Kasumi-1 (cell line): ENCODE results near the gene ACOT2.
"Not testable (repeated sequence)": the region's sequence is repeated elsewhere in the genome, so short reads cannot be mapped to it uniquely, and the experiment has no call there.

Source experiments
- DNase-seq, 2 experiments: peaks; one replicate each; lab custom pipeline; 2025; lab: John Stamatoyannopoulos, UW

ACOT2 gene

DNA sequence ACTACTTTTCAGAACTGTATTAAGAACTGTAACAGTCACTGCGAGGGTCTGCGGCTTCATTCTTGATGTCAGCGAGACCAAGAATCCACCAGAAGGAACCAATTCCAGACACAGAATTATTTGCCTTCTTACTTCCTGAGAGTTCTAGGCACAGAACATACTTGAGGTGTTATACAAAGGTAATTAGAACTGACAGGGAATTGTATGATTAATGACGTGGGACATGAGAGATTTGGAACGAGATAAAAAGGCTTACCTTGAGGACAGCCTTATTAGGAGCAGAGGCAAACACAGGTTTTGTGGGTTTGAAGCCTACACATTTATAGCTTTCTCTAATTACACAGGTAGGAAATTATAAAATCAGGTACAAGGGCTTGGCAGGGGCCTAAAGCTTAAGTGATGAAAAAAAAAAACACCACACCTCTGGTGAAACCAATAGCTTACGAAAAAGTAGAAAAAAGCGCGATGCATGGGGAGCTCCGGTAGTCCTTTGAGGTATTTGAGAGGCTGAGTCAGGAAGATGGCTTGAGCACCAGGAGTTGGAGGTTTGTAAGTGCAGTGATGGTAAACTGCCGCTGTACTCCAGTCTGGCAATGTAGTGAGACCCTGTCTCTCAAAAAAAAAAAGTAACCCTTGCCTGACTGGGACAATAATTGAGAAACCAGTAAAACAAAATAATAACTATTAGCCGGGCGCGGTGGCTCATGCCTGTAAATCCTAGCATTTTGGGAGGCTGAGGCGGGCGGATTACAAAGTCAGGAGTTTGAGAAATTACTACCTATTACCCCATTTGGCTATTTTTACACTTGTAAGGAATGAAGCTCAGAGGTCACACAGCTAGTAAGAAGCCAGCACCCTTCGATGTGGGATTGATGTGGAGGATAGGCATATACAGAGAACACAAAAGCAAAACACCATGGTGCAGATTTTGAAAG, 795 bp upstream of the ACOT2 start:
- DNase-seq: peak in 1 of 2 experiments; percentile 4

DNA sequence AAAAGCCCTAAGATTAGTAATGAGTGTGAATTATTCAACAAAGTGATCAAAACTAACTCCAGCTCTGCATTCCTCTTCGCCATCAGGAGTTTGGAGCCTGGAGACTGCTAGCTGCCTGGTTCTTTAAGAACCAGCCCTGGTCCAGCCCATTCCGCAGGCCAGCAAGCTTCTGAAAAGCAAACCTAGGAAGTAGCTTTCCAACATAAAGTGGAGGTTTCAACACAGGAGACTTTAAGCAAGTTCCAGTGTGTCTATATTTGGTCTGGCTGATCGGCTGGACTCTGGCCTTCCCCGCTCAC, 178 bp upstream of the ACOT2 start:
- peak in 1 of 2 experiments; percentile 30 for DNase-seq

DNA sequence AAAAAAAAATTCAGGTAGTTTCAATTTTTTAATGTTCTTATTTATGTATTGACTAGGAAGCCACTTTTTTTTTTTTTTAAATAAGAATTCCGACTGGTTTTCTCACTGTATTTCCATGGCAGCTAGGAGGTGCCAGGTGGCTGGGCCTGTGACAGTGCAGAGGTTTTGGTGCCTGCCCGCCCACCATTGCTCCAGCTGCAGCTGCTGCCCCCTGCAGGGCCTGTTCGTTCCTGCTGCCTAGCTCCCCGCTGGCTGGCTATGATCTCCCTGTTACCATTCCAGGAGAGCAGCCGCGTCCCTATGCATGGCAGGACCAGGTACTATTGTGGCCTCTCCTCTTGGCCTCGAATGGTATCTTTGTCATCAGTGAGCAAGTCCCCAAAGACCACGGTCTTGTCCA, 1.9 kb downstream of the ACOT2 start:
- peak; percentile 23 to 30 for DNase-seq

DNA sequence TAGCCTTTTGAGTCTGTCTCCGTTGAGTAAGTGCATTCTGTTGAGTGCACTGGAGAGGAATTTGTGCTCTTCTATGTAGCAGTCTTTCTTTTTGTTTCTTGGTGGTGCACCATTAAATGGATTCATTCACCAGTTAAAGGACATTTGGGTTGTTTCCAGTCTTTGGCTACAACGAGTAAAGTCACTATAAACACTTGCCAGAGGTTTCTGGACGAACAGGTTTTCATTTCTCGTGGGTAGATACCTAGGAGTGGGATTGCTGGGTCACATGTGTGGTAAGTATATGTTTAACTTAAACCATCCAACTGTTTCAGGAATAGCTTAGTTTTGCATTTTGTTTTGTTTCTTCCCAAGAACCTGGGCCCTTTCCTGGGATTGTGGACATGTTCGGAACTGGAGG, 4.0 kb downstream of the ACOT2 start:
- DNase-seq: not testable (repeated sequence)

DNA sequence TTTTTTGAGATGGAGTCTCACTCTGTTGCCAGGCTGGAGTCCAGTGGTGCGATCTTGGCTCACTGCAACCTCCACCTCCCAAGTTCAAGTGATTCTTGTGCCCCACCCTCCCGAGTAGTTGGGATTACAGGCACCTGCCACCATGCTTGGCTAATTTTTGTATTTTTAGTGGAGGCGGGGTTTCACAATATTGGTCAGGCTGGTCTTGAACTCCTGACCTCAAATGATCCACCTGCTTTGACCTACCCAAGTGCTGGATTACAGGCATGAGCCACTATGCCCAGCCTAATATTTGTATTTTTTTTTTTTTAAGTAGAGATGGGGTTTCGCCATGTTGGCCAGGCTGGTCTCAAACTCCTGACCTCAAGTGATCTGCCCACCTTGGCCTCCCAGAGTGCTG, 4.7 kb downstream of the ACOT2 start:
- not testable (repeated sequence) for DNase-seq

DNA sequence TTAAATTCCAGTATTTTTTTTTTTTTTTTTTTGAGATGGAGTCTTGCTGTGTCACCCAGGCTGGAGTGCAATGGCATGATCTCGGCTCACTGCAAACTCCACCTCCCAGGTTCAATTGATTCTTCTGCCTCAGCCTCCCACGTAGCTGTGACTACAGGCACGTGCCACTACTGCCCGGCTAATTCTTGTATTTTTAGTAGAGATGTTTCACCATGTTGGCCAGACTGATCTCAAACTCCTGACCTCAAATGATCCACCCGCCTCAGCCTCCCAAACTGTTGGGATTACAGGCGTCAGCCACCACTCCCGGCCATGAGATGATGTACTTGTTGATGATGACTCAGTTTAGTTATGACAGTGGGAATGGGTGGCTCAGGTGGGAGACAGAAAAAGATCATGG, 5.2 kb downstream of the ACOT2 start:
- DNase-seq: not testable (repeated sequence)

DNA sequence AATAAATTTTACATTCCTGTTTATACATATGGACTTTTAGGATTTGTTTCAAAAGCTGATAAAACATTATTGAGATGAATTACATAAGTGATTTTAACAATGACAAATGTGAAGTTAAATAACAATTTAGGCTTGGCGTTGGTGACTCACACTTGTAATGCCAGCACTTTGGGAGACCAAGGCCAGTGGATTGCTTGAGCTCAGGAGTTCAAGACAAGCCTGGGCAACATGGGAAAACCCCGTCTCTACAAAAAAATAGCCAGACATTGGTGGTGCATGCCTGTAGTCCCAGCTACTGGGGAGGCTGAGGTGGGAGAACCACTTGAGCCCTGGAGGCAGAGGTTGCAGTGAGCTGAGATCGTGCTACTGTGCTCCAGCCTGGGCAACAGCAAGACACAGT, 7.4 kb downstream of the ACOT2 start:
- DNase-seq: no peak

DNA sequence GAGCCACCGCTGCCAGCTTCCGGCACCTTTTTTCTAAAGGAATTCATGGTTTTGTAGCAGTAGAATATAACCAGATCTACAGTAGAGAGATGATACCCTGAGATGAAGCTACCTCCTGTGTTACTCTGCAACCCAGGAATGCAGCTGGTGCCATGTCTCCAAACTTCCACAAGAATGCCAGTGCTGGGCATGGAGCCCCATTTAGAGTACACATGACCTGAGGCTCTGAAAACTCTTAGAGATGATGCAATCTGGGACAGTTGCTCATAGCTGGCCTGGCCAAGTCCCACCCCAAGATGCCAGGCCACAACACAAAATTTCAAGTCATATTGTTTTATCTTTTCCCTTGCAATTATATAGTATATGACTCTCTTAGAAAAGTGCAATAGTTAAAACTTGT, 8.2 kb downstream of the ACOT2 start:
- not testable (repeated sequence) for DNase-seq

DNA sequence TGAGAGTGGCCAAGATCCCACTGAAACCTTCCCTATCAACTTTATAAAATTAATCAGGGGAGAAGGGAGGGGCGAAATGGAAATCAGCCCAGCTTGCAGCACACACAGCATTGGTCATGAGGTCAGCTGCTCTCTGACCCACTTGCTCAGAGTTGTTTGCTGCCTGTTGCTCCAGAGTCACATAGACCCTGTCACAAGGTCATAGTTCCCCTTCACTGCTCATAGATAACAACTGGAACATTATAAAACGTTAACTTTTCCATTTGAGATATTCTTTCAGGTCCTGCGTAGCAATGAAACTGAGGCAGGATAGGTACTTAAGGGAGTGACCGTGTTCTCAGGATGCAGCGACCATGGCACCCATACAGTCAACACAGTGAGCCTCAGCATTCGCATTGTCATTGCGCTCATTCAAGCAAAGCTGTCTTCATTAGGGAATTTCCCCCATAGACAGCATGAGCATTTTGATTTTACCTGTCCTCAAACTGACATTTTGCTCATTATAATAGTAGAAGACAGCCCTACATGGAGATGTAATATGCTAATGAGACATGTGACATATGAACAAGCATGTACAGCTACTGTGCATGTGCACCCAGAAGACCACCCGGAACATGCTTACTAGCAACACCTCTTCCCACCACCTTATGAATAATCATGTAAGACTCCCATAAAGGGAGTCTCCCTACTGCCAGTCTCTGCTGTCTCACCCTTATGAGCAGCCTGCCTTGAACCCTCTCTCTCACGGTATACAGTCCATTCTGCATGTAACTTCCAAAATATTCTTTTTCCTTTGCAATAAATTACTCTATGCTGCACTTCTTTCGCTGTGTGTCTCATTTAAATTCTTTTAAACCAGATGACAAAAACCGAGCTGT, 13.3 kb downstream of the ACOT2 start:
- DNase-seq: not testable (repeated sequence)

DNA sequence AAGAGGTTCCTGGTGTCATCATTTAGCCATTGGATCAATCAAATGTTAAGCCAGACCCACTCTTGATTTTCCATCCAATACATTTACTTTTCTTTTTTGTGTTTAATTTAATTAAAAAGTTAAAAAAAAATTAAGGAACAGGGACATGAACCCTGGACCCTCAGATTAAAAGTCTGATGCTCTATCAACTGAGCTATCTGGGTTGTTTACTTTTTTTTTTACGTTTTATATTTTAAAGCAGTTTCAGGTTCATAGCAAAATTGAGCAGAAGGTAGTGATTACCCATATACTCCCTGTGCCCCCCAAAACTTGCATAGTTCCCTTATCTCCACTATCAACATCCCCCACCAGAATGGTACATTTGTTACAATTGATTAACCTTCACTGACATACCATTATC, 19.7 kb downstream of the ACOT2 start:
- no peak for DNase-seq

DNA sequence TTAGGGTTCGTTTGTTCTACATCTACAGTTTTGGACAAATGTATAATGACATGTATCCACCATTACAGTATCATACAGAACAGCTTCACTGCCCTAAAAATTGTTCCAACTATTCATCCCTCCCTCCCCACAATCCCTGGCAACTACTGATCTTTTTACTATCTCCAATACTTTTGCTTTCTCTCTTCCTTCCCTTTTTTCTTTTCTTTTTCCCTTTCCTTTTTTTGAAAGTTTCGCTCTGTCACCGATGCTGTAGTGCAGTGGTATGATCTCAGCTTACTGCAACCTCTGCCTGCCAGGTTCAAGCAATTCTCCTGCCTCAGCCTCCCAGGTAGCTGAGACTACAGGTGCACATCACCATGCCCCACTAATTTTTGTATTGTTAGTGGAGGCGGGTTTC, 20.1 kb downstream of the ACOT2 start:
- DNase-seq: no peak

DNA sequence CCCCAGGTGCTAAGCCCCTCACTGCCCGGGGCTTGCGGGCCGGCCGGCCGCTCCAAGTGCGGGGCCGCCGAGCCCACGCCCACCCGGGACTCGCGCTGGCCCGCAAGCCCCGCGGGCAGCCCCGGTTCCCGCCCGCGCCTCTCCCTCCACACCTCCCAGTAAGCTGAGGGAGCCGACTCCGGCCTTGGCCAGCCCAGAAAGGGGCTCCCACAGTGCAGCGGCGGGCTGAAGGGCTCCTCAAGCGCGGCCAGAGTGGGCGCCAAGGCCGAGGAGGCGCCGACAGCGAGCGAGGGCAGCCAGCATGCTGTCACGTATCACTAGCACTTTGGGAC, 21.6 kb downstream of the ACOT2 start:
- DNase-seq: not testable (repeated sequence)

DNA sequence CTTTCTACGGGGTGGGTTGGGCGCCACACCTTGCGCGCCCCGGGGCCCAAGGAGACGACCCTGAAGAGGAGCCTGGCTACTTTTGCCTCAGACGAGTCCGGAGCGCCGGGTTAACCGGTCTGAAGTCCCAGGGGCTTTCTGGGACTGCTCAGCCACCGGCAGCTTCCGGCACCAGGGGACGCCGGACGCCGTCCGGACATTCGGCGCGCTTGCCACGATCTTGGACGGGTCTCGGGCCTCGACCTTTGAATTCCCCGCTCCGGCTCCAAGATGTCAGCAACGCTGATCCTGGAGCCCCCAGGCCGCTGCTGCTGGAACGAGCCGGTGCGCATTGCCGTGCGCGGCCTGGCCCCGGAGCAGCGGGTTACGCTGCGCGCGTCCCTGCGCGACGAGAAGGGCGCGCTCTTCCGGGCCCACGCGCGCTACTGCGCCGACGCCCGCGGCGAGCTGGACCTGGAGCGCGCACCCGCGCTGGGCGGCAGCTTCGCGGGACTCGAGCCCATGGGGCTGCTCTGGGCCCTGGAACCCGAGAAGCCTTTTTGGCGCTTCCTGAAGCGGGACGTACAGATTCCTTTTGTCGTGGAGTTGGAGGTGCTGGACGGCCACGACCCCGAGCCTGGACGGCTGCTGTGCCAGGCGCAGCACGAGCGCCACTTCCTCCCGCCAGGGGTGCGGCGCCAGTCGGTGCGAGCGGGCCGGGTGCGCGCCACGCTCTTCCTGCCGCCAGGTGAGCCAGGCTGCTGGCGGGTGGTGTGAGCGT, 22.9 kb downstream of the ACOT2 start, which contains the start of gene ACOT4:
Gene ACOT4, plus strand, starts transcription at position 184 of the 760 bp plus-strand sequence. Its CDS starts 87 bp downstream, at position 271.
- peak; percentile 4 to 29 for DNase-seq

DNA sequence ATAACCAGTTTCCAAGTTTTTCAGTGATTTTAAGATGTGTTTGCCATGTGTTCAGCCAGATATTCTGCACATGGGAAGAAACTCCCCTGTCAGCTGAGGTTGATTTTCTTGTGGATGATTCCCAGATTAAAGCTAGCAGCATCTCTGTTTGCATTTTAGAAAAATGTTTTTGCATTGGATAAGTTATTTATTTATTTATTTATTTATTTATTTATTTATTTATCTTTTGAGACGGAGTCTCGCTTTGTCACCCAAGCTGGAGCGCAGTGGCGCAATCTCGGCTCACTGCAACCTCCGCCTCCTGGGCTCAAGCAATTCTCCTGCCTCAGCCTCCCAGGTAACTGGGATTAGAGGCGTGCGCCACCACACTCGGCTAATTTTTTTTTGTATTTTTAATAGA, 25.5 kb downstream of the ACOT2 start:
- no peak for DNase-seq

DNA sequence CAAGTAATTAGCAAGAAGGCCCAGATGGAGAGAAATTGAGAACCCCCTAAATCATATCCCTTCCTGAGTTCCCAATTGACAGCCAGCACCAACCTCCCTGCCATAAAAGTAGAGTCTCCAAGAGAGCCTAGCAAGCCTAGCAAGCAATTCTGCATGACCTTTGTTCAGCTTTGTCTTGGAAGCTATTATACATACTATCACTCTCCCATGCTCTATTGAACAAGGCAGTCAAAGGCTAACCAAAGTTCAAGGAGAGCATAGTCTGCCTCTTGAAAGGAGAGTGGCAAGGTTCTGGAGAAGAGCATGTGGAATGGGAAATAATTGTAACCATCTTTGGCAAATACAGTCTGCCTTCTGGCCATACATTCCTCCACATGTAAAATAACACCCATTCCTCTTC, 30.5 kb downstream of the ACOT2 start:
- no peak for DNase-seq

DNA sequence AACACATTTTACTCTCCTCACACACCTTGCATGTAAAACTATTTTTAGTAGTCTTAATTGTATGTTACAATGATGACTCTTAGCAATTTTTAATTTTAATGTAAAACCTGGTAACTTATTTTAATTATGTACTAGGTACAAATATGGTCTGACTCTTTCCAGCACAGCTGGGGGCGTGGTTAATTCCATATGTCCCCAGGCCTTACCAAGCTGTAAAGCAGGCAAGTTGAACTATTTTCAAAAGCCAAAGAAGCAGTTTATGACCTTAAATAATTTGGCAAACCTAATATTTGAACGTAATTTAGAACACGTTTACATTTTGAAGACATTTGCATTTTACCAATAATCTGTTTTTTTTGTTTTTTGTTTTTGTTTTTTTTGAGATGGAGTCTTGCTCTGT, 34.0 kb downstream of the ACOT2 start:
- no peak for DNase-seq

DNA sequence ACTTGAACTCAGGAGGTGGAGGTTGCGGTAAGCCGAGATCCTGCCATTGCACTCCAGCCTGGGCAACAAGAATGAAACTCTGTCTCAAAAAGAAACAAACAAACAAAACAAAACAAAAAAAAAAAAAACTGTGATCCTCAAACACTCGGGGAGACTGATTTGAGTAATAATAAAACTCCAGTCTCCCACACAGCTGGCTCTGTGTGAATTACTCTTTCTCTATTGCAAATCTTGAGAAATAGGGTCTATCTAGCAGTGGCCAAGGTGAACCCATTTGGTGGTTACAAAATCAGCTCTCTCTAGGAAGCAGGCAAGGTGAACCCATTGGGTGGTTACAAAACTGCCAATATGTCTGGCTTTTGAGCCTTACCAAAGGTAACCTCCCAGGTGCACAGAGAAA, 37.3 kb downstream of the ACOT2 start:
- DNase-seq: no peak

DNA sequence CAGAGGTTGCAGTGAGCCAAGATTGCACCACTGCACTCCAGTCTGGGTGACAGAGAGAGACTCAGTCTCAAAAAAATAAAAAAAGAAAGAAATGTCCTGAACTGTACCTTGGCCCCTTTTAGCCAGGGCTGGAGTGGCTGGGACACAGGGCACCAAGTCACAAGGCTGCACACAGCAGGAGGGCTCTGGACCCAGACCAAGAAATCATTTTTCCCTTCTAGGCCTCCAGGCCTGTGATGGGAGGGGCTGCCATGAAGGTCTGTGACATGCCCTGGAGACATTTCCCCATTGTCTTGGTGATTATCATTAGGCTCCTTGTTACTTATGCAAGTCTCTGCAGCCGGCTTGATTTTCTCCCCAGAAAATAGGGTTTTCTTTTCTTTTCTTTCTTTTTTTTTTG, 38.2 kb downstream of the ACOT2 start:
- DNase-seq: no peak

DNA sequence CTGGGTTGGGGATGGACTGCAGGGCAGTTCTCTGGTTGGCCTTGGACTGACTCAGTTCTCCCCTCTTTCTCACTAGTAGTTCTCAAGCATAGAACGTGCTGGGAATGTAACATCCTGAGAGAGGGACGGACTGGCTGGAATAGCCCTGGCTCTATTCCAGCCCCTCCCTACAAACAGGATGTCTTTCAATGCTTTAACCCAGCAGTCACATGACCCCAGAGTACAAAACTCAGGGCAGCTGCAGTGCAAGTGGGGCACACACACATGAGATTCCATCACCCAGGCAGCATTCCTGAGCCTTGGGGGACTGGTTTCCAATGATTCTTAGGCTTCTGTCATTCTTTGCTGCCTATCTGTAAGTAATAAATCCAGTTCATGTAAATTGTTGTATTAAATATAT, 41.7 kb downstream of the ACOT2 start:
- DNase-seq: no peak

DNA sequence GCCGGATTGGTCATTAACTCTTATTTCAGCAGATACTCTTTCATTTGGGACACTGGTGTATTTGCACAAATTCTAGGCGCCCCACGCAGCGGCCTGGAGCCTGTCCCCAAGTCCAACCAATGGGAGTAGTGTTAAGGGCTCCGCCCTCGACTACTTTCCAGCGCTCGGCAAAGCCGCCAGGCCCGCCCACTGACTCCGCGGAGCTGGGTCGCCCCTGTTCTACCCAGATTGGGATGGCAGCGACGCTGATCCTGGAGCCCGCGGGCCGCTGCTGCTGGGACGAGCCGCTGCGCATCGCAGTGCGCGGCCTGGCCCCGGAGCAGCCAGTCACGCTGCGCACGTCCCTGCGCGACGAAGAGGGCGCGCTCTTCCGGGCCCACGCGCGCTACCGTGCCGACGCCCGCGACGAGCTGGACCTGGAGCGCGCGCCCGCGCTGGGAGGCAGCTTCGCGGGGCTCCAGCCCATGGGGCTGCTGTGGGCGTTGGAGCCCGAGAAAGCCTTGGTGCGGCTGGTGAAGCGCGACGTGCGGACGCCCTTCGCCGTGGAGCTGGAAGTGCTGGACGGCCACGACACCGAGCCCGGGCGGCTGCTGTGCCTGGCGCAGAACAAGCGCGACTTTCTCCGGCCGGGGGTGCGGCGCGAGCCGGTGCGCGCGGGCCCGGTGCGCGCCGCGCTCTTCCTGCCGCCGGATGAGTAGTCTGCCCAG, 43.5 kb downstream of the ACOT2 start, which contains the start of gene ACOT6:
Gene ACOT6, plus strand, starts transcription at position 179 of the 707 bp plus-strand sequence. Its CDS starts 55 bp downstream, at position 234.
- DNase-seq: peak; percentile 70 to 72

DNA sequence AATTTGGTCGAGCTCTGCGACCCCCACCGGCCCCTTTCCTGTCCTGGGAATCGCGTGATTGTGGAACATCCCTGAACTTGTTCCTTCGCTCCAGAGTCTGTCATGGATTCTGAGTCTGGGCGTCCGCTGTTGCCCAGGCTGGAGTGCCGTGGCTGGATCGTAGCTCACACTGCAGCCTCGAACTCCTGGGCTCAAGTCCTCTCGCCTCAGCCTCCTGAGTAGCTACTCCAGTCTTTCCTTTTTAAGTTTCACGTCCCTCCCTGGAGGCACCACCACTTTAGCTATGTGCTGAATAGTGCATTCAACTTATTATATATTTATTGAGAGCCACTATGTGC, 44.0 kb downstream of the ACOT2 start:
- DNase-seq: peak; percentile 29 to 35
